ENCODE results near the gene TYMP.
"Not testable (repeated sequence)": the region's sequence is repeated elsewhere in the genome, so short reads cannot be mapped to it uniquely, and the experiment has no call there.

TYMP gene

DNA sequence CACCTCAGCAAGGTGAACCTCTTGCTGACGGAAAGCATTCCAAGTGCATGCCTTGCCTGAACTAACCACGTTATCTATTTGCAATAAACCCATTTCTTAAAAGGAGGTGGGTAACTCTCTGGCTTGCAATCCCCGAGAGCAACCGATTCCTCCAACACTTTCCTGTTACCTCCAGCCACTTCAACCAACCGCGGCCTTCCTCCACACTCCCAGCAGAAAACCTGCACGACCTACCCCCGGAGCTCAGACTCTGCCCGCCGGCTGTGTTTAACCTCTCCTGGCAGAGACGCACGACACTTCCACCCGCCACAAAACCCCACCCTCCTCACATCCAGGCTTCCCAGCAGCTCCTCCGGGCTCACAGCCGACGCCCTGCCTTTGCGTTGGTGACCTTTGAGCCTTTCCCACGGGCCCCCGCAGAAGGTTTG is 5.1 kb downstream of the TYMP start:
- no peak for DNase-seq

DNA sequence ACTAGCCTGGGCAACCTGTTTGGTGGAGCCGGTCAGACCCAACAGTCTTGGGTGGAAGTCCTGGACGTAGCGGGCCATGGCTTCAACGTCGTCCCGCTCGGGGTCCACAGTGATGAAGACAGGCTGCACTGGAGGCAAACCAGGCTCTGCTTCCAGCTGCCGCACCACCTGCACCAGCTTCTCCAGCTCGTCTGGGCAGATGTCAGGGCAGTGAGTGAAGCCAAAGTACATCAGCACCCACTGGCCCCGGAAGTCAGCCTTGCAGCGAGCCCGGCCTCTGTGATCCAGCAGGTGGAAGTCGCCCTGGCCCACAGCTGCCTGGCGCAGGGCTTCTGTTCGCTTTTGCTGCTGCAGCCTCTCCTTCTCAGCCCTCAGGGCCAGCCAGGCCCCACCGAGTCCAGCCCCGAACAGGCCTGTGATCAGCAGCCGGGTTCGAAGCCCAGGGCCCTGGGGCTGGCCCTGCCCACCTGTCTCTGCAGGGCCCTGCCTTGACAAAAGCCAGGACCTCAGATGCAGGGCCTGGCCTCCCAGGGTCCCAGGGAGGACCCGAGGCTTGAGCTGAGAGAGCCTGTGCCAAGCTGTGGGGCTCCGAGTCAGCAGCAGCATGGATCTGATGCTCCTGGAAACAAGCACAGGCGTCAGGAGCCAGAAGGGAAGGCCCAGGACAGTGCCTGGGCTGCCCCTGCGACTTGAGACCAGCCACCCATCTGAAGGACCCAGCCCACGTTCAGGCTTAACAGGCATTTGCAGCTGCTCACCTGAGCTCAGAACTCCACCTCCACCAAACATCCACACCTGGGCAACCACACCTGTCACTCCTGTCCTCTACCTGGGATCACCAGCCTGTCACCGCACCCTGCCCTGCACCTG is 5.8 kb downstream of the TYMP start:
- DNase-seq, result no peak

DNA sequence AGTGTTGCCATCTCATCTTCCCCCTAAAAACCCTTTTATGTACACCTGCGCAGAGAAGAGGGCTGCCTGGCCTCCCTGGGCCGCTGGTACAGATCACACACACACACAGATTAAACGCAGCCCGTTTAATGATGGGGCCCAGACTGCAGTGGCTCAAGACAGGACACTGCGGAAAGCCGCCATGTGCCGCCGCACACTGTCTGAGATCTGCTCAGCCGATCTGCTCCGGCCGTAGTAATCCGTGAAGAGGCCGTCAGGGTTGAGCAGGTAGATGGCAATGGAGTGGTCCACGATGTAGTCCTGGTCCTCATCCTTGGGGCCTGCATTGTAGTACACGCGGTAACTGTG is 6.4 kb downstream of the TYMP start:
- no peak for DNase-seq

DNA sequence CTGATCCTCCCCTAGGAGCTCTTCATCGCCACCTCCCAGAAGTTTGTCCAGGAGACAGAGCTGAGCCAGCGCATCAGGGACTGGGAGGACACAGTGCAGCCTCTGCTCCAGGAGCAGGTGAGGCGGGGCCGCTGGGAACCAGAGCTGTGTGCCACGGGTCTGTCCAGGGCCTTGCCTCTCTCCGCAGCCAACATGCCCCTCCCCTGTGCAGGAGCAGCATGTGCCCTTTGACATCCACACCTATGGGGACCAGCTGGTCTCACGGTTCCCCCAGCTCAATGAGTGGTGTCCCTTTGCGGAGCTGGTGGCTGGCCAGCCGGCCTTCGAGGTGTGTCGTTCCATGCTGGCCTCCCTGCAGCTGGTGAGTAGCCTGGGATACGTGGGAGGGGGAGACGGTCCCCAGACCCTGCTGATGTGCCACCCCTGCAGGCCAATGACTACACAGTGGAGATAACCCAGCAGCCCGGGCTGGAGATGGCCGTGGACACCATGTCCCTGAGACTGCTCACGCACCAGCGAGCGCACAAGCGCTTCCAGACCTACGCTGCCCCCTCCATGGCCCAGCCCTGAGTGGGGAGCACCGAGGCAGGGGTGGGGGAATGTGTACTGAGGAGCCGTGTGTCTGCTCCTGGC is 6.9 kb downstream of the TYMP start:
- DNase-seq, result no peak

DNA sequence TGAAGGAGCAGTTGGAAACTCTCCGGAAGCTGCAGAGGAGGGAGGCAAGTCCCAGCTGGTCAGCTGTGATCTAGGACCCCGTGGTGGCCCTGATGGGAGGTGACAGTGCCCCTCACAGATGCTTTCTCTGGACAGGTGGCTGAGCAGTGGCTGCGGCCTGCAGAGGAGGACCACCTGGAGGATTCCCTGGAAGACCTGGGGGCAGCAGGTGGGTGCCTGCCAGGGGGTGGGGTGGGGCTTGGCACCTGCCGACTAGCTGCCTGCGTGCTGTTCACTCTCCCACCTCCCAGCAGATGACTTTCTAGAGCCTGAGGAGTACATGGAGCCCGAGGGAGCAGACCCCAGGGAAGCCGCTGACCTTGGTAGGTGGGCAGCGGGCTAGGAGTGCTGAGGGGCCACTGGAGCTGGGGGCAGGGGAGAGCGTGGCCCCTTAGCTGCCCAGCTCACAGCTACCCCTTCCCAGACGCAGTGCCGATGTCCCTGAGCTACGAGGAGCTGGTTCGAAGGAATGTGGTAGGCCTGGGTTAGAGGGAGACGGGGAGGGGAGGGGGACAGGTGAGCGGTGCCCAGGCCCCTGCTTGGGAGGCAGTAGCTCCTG is 7.5 kb downstream of the TYMP start:
- no peak for DNase-seq

DNA sequence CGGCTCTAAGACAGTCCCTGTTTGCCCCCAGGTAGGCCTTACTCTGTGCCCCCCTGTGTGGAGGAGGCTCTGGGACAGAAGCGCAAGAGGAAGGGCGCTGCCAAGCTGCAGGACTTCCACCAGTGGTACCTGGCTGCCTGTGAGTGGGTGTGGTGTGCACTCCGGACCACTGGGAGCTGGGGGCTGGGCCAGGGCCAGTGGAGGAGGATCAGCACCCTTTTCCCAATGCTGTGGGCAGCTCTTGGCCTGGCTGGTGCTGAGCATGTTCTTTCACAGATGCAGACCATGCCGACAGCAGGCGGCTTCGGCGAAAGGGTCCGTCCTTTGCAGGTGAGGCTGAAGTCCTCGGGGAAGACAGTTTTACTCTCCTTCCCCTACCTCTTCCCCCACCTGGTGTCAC is 8.1 kb downstream of the TYMP start:
- DNase-seq, result no peak

DNA sequence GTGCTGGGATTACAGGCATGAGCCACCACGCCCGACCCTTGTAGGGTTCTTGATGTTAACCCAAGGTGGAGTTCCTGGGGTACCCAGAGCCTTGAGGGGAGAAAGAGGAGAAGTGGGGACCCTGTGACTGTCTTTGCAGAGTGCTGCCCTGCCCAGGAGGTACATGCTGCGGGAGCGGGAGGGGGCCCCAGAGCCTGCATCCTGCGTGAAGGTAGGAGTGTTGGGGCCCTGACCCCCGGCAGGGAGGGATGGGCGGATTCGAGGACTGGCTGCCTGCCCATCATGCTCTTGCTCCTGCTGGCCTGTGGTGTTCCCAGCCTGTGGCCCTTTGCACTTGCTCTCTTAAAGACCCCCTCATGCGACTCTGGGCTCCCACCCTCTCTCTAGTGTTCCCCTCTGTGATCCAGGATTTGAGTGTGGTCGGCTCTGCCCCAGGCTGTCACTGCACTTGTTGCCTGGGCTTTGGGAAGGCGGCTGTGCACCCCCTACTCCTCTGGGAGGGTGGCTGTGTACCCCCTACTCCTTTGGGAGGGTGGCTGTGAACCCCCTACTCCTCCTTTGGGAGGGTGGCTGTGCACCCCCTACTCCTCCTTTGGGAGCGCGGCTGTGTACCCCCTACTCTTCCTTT is 8.9 kb downstream of the TYMP start:
- DNase-seq, result no peak

DNA sequence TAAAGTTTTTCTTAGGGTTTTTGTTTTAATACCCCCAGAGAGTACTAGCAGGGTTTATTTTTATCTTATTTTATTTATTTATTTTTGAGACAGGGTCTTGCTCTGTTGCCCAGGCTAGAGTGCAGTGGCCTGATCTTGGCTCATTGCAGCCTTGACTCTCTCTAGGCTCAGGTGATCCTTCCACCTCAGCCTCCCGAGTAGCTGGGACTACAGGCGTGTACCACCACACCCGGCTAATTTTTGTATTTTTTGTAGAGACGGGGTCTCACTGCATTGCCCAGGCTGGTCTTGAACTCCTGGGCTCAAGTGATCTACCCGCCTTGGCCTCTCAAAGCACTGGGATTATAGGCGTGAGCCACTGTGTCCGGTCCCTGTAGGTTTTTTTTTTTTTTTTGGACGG is 9.6 kb downstream of the TYMP start:
- not testable (repeated sequence) for DNase-seq

DNA sequence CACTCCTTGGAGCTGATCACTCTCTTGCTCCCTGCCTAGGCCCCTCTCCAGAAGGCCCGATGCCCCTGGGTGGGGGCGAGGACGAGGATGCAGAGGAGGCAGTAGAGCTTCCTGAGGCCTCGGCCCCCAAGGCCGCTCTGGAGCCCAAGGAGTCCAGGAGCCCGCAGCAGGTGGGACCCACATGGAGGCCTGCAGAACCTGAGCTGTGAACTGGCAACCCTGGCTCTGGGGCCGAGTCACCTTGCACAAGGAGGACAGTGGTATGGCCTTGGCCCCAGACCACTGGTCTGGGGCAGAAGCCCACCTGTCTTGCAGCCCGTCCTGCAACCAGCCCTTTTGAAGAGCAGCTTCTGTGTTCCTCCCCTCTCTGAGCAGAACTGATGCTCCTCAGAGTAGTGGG is 10.7 kb downstream of the TYMP start:
- no peak for DNase-seq

DNA sequence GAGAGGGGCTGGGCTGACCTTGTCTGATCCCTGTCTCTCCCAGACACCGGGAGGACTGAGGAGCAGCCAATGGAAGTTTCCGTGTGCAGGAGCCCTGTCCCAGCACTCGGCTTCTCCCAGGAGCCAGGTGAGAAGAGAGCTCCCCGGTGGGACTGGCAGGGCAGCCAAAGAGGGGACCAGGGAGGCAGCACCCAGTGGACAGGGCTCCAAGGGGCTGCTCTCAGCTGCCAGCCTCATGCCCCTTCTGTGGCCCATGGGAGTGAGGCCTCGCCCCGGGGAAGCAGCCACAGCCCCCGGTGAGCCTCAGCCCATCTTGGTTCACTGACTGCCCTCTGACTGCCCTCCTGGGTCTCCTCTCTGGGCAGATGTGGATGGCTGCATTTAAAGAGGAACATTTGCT is 11.2 kb downstream of the TYMP start:
- no peak for DNase-seq

DNA sequence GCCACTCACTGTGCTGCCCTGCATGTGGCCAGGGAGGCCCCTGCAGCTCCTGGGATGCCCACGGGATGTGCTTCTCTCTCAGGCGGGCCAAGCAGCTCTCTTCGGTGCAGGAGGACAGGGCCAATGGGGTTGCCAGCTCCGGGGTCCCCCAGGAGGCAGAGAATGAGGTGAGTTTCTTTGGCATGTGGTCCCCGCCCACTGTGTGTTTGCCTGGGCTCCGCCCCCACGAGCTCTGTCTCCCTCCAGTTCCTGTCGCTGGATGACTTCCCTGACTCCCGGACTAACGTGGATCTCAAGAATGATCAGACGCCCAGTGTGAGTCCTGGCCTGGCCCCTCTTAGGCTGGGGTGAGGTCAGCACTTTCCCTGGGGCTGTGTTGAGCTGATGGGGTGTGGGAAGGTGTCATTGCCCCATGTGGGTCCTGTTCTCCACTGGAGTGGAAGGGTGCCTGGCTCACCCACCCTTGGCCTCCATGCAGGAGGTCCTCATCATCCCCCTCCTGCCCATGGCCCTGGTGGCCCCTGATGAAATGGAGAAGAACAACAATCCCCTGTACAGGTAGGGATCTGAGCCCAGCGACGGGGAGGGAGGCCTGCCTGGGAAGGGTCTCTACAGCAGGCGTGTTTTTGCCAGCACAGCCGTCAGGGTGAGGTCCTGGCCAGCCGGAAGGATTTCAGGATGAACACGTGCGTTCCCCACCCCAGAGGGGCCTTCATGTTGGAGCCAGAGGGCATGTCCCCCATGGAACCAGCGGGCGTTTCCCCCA is 12.1 kb downstream of the TYMP start:
- no peak for DNase-seq

DNA sequence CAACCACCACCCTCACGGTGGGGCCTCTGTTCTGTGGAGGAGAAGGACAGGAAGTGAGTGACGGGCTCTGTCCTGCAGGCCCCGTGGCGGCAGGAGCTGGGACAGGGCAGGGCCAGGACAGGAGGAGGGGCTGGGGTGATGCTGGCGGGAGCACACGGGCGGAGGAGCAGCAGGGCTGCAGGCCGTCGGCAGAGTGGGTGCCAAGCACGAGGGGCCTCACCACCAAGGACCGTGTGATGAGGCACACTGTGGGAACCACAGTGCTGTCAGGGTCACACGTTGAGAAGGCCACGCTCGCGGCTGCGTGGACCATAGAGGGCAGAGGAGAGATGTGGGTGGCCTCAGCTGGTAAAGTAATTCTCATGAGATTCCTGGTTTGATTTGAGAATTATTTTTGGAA is 12.9 kb downstream of the TYMP start:
- no peak for DNase-seq

DNA sequence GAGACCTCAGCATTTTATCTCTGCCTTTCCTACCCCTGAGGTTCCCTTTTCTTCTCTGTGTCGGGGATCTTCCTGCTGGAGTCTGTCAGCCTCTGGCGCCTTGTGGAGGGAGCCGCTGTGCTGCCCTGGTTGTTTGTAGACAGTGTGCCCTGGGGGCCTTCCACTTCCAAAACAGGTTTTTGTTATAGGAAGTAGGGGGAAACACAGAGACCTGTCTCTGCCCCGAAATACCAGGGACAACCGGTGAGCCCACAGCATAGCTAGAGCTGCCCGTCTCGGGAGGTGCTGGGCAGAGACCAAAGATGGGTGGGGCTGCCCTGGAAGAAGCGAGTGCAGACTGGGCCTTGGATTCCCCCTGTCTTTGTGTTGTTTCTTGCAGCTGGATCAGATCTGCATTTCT is 13.7 kb downstream of the TYMP start:
- DNase-seq, result no peak

DNA sequence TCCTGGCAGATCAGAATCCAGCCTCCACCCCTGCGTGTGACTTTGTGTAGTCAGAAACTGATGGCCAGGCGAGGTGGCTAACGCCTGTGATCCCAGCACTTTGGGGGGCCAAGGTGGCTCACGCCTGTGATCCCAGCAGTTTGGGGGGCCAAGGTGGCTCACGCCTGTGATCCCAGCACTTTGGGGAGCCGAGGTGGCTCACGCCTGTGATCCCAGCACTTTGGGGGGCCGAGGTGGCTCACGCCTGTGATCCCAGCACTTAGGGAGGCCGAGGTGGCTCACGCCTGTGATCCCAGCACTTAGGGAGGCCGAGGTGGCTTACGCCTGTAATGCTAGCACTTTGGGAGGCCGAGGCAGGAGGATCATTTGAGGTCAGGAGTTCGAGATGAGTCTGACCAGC is 16.6 kb downstream of the TYMP start:
- no peak for DNase-seq

DNA sequence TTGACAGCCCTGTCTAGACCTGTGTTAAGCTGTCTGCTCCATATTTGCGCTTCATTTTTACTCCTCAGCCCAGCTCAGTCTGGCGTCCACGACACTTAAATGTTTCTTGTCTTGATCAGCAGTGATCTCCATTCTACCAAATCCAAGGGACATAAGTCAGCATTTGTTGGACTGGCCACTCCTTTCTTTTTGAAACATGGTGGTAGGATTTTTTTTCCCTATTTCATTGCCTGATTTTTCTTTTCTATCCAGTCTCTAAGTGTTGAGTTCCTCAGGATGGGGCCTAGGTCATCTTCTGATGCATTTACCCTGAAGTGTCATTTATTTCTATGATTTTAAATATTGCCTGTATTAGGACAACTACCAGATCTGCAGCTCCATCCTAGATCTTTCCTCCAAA is 20.9 kb downstream of the TYMP start:
- no peak for DNase-seq

DNA sequence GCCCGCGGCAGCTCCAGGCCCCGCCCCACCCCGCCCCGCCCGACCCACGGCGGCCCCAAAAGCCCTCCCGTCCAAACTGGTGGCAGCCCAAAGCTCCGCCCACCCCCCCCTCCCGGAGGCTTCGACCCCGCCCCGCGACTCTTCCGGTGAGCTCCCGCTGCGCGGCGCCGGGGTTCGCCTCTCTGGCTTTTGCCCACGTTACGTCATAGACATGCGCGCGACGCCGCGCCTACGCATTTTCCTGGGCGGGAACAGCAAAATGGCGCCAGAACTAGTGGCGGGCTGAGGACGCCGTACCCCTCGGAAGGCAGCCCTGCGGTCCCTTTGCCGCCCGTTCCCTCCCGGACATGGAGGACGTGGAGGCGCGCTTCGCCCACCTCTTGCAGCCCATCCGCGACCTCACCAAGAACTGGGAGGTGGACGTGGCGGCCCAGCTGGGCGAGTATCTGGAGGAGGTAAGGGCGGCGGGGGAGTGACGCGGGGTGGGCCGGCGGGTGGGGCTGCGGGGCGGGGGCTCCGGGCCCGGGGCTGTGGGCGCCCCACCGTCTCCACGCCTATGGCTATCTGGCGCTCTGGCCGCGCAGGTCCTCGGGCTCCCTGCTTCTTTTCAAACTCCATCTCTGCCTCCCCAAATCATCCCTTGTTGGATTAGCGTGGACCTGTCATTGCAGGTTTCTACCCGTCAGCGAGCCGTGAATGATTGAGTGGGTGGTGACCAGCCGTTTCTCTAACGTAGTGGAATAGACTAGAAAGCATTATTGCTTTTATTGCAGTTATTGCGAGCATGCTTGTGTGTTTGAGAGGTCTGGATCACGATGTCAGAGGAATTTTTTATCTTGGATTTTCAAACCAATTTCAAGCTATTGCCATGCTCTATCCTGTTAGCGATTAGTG is 21.6 kb downstream of the TYMP start, which contains the start of gene NCAPH2:
Gene NCAPH2, plus strand, starts transcription at position 234 of the 894 bp plus-strand sequence. Its CDS starts 114 bp downstream, at position 348.
- peak in 45 of 51 donors; percentile 61 to 100 (median 99) for DNase-seq

DNA sequence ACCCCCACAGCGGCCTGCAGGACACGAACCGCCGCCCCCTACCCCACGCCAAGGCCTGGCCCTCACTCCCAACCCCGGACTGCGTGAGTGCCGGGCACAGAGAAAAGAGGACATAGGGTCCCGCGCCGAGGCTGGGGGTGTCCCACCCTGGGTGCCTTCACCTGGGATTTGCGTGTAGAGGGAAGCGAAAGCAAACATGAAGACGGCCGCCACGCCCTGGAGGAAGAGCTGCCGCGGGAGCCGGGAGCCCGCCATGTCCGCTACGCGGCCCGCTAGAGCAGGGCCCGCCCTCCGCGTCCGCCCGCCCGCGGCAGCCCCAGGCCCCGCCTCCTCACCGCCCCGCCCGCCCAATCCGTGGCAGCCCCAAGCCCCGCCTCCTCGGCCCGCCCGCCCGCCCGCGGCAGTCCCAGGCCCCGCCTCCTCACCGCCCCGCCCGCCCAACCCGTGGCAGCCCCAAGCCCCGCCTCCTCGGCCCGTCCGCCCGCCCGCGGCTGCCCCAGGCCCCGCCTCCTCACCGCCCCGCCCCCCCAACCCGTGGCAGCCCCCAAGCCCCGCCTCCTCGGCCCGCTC is 22.3 kb downstream of the TYMP start, which contains the start of gene LMF2:
Gene LMF2, minus strand, starts transcription at position 282 of the 570 bp plus-strand sequence. Its CDS starts 27 bp downstream, at position 255.
- DNase-seq, result peak in 35 of 51 donors; percentile 94 to 100 (median 99)

DNA sequence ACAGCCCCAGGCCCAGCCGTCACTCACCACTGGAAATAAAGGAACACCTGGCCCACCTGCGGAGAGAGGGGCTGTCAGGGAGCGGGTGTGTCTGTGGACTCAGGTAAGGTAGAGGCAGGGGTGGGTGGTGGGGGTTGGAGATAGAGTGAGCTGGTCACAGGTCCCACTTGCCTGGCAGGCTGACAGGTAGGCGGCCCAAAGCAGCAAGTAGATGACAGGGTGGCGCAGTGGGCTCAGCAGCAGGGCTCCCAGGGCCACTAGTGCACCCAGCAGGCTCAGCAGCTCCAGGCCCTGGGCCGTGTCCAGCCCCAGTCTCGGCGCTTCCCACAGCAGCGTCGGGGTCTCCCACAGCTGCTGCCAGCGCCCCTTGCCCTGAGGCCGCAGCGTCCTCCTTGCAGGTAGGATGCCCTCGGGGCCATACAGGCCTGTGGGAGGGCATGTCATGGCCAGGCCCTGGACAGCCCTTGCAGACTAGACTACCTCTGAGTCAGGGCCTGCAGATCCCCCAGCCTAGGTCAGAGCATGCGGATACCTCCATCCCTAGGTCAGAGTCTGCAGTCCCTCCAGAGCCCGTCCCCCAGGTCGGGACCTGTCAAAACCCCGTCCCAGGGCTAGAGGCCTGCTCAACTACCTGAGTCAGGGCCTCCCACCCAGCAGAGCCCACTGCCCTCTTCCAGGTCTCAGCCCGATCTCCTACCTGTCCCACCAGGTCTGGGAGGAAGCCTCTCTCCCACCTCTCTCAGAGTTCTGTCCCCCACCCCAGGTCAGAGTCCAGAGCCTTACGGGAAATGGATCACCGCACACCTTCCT is 23.0 kb downstream of the TYMP start:
- no peak for DNase-seq

All from hypothalamus (tissue), 51 donors.